H1 (cell line): ENCODE data around the gene PDIA3. TPM values are rescaled to one million over a fixed set of nuclear protein-coding genes. Genes with fewer than 3 reads are reported as not detected.
"Not testable (repeated sequence)": the region's sequence is repeated elsewhere in the genome, so short reads cannot be mapped to it uniquely, and the experiment has no call there.

Experiments used
- CTCF ChIA-PET: fragments of 300-600 bp; sonication (Branson Sonifier 250); formaldehyde crosslinking; loops from one replicate; lab custom pipeline; 2021; ENCODE audit not compliant: partially characterized antibody; lab: Charles Lee
- POLR2A ChIA-PET: fragments of 300-600 bp; sonication (Branson Sonifier 250); formaldehyde crosslinking; loops from one replicate; lab custom pipeline; 2021; ENCODE audit warnings: inconsistent platforms; ENCODE audit not compliant: partially characterized antibody; lab: Charles Lee
- DNase-seq, 2 experiments: peaks; one replicate each; pipeline versions ENCODE4 v3.0.0 to v3.0.0-alpha.2; 2010 to 2022; ENCODE audit warnings: low spot score in 2 of 2, low read depth in 1 of 2, mixed read lengths in 1 of 2
- FAIRE-seq: peaks from 2 replicates; lab custom pipeline; 2011; peaks lifted over from hg19 to GRCh38; lab: Jason Lieb, UNC
- H2AFZ ChIP-seq: 2 replicates; pipeline ENCODE4 v1.8.1; 2012; ENCODE audit warnings: low read length, inconsistent platforms
- H2AK5ac ChIP-seq: 2 replicates; pipeline ENCODE4 v1.6.1; 2013; ENCODE audit warnings: low read depth, low read length
- H2BK120ac ChIP-seq: replicated peaks from 2 replicates; pipeline ENCODE3; 2013; ENCODE audit warnings: low read depth, low read length, inconsistent platforms
- H2BK12ac ChIP-seq: 2 replicates; pipeline ENCODE4 v1.6.1; 2013; ENCODE audit warnings: low read depth, low read length
- H2BK15ac ChIP-seq: 2 replicates; pipeline ENCODE4 v1.6.1; 2013; ENCODE audit warnings: low read length
- H2BK20ac ChIP-seq: 2 replicates; pipeline ENCODE4 v1.6.1; 2013; ENCODE audit warnings: low read length
- H2BK5ac ChIP-seq: 2 replicates; pipeline ENCODE4 v1.6.1; 2013; ENCODE audit warnings: low read depth, low read length
- H3K14ac ChIP-seq: 2 replicates; pipeline ENCODE4 v1.6.1; 2013; ENCODE audit warnings: inconsistent platforms; ENCODE audit not compliant: insufficient read length
- H3K18ac ChIP-seq: 2 replicates; pipeline ENCODE4 v1.6.1; 2013; ENCODE audit warnings: low read length; ENCODE audit errors: extremely low read depth
- H3K23ac ChIP-seq: 2 replicates; pipeline ENCODE4 v1.6.1; 2013; ENCODE audit warnings: inconsistent platforms; ENCODE audit not compliant: insufficient read length
- H3K23me2 ChIP-seq: 2 replicates; pipeline ENCODE4 v1.6.1; 2013; ENCODE audit warnings: low read depth, low read length
- H3K27ac ChIP-seq: 2 replicates; pipeline ENCODE4 v1.6.1; 2011; ENCODE audit warnings: low read depth, low read length, inconsistent platforms
- H3K27me3 ChIP-seq, 4 experiments: replicated peaks in 1 of 4; 1 replicate in 1 of 4; 2 replicates in 3 of 4; pipeline versions ENCODE4 v1.6.1 to v1.8.1; 2011 to 2013; ENCODE audit warnings: low read length in 3 of 4, mild to moderate bottlenecking in 3 of 4, inconsistent platforms in 2 of 4, mixed read lengths in 2 of 4, moderate library complexity in 1 of 4; ENCODE audit not compliant: control insufficient read depth in 3 of 4, insufficient read depth in 3 of 4; ENCODE audit errors: extremely low read depth in 1 of 4
- H3K36me3 ChIP-seq, 4 experiments: 2 replicates each; pipeline versions ENCODE4 v1.6.1 to v1.8.1; 2011 to 2013; ENCODE audit warnings: mild to moderate bottlenecking in 4 of 4, low read length in 3 of 4, moderate library complexity in 2 of 4, control low read depth in 1 of 4, inconsistent platforms in 1 of 4; ENCODE audit not compliant: insufficient read depth in 4 of 4, control insufficient read depth in 2 of 4
- H3K4ac ChIP-seq: replicated peaks from 2 replicates; pipeline ENCODE3; 2013; ENCODE audit warnings: low read length, low read depth, mixed read lengths, inconsistent platforms; ENCODE audit not compliant: insufficient read length
- H3K4me1 ChIP-seq, 4 experiments: replicated peaks in 1 of 4; 1 replicate in 1 of 4; 2 replicates in 3 of 4; pipeline versions ENCODE4 v1.6.1 to v1.8.1; 2011 to 2013; ENCODE audit warnings: low read length in 3 of 4, inconsistent platforms in 2 of 4, mixed read lengths in 1 of 4; ENCODE audit not compliant: insufficient read depth in 4 of 4, control insufficient read depth in 3 of 4
- H3K4me2 ChIP-seq, 2 experiments: 2 replicates each; pipeline versions ENCODE4 v1.6.1 to v1.8.1; 2011 to 2013; ENCODE audit warnings: low read depth in 2 of 2, low read length in 2 of 2, control low read depth in 1 of 2, inconsistent platforms in 1 of 2, mild to moderate bottlenecking in 1 of 2; ENCODE audit not compliant: insufficient read depth in 1 of 2
- H3K4me3 ChIP-seq, 4 experiments: fragments of 200-600, 300-600 bp in 1 of 4; sonication (generic), shearing (Covaris generic), sonication (Bioruptor Twin) in 1 of 4; 2 replicates each; pipeline versions ENCODE4 v1.5.1 to v1.8.1; 2011 to 2016; ENCODE audit warnings: low read length in 4 of 4, low read depth in 3 of 4, control low read depth in 2 of 4, inconsistent platforms in 2 of 4, mild to moderate bottlenecking in 2 of 4, mixed read lengths in 1 of 4, moderate library complexity in 1 of 4; ENCODE audit not compliant: insufficient read depth in 2 of 4; ENCODE audit errors: extremely low read depth in 1 of 4
- H3K56ac ChIP-seq: replicated peaks from 2 replicates; pipeline ENCODE3; 2013; ENCODE audit warnings: low read depth, mild to moderate bottlenecking, mixed read lengths, low read length, inconsistent platforms; ENCODE audit not compliant: insufficient read length
- H3K79me1 ChIP-seq: 2 replicates; pipeline ENCODE4 v1.6.1; 2013; ENCODE audit warnings: low read depth, low read length, control low read depth
- H3K79me2 ChIP-seq, 2 experiments: 2 replicates each; pipeline versions ENCODE4 v1.6.1 to v1.8.1; 2012 to 2013; ENCODE audit warnings: low read length in 2 of 2, mild to moderate bottlenecking in 2 of 2, inconsistent platforms in 1 of 2; ENCODE audit not compliant: insufficient read depth in 2 of 2, control insufficient read depth in 1 of 2
- H3K9ac ChIP-seq, 4 experiments: replicated peaks in 1 of 4; 1 replicate in 1 of 4; 2 replicates in 3 of 4; pipeline versions ENCODE4 v1.6.1 to v1.8.1; 2011 to 2013; ENCODE audit warnings: low read depth in 3 of 4, low read length in 3 of 4, control low read depth in 2 of 4, mild to moderate bottlenecking in 2 of 4, moderate library complexity in 2 of 4, inconsistent platforms in 1 of 4; ENCODE audit errors: extremely low read depth in 1 of 4
- H3K9me3 ChIP-seq, 2 experiments: 2 replicates each; pipeline versions ENCODE4 v1.6.1 to v1.8.1; 2012 to 2013; ENCODE audit warnings: mild to moderate bottlenecking in 2 of 2, moderate library complexity in 2 of 2, control low read depth in 1 of 2, inconsistent platforms in 1 of 2, low read depth in 1 of 2, low read length in 1 of 2, mixed read lengths in 1 of 2; ENCODE audit not compliant: insufficient read depth in 2 of 2
- H4K20me1 ChIP-seq, 2 experiments: replicated peaks in 1 of 2; 2 replicates each; pipeline versions ENCODE3 to v1.8.1; 2011 to 2013; ENCODE audit warnings: inconsistent platforms in 2 of 2, low read length in 2 of 2, mild to moderate bottlenecking in 1 of 2; ENCODE audit not compliant: insufficient read depth in 2 of 2, control insufficient read depth in 1 of 2
- H4K5ac ChIP-seq: 2 replicates; pipeline ENCODE4 v1.6.1; 2013; ENCODE audit warnings: low read length, low read depth, mixed read lengths, inconsistent platforms; ENCODE audit not compliant: insufficient read length
- H4K8ac ChIP-seq: 2 replicates; pipeline ENCODE4 v1.8.0; 2013; ENCODE audit warnings: mild to moderate bottlenecking, moderate library complexity, low read length, inconsistent platforms; ENCODE audit not compliant: insufficient read depth; ENCODE audit errors: extremely low read depth
- H4K91ac ChIP-seq: replicated peaks from 2 replicates; pipeline ENCODE3; 2013; ENCODE audit warnings: low read length, mixed read lengths, inconsistent platforms; ENCODE audit not compliant: insufficient read length
- POLR2AphosphoS5 ChIP-seq: IDR thresholded peaks from 2 replicates; pipeline ENCODE4 v1.6.1; 2011; ENCODE audit warnings: low read depth, low read length
- SIN3A ChIP-seq, 2 experiments: IDR thresholded peaks in 1 of 2; conservative IDR thresholded peaks in 1 of 2; 2 replicates each; pipeline ENCODE4 v1.6.1; 2011 to 2012; ENCODE audit warnings: low read length in 2 of 2, improper control_type of control experiment in 1 of 2, low read depth in 1 of 2, mild to moderate bottlenecking in 1 of 2
- TAF1 ChIP-seq: IDR thresholded peaks from 2 replicates; pipeline ENCODE4 v1.6.1; 2011; ENCODE audit warnings: mild to moderate bottlenecking, low read depth, low read length
- WGBS, 2 experiments: shearing (Covaris generic) in 1 of 2; methylation state at CpG; one replicate each; pipeline versions ENCODE4 v1.1.6 to v1.1.7; 2013 to 2015; ENCODE audit warnings: low lambda C conversion rate in 2 of 2, mixed read lengths in 2 of 2, inconsistent platforms in 1 of 2, low coverage in 1 of 2, missing lambda C conversion rate in 1 of 2; ENCODE audit not compliant: insufficient replicate concordance in 2 of 2, insufficient coverage in 1 of 2, insufficient read length in 1 of 2; ENCODE audit errors: extremely low coverage in 1 of 2, missing lambda C conversion rate in 1 of 2; 5-methylcytosine and 5-hydroxymethylcytosine counted together
- long read RNA-seq, 2 experiments: library from RNA in 1 of 2; library from capped mRNA in 1 of 2; stranded (forward); transcript quantifications; one replicate each; pipeline ENCODE4 v2.0.0, GENCODE V29; 2021; ENCODE audit warnings: inconsistent platforms in 1 of 2
- polyA minus RNA-seq, 3 experiments: library from RNA; depleted of rRNA, polyadenylated mRNA; stranded (reverse); fragments of >200 nt; gene quantifications; 1 replicate in 2 of 3; 2 replicates in 1 of 3; pipeline ENCODE4 v1.2.3, GENCODE V29; 2011
- polyA plus RNA-seq, 7 experiments: library from polyadenylated mRNA; depleted of rRNA in 3 of 7; stranded (reverse) in 5 of 7; unstranded in 2 of 7; fragments of >200 nt in 5 of 7; fragments of 200-250 nt in 2 of 7; gene quantifications; 1 replicate in 5 of 7; 2 replicates in 1 of 7; 4 replicates in 1 of 7; pipeline versions ENCODE4 v1.2.1 to v1.2.3, GENCODE V29; 2011 to 2013; ENCODE audit warnings: missing spikeins in 2 of 7, mixed read lengths in 2 of 7
- total RNA-seq: library from RNA; stranded (reverse); fragmentation: NEBNext Ultra II Directional; extraction: Animal tissue kit (Norgen Biotek cat#: 25700); gene quantifications from 2 replicates; pipeline ENCODE4 v1.2.1, GENCODE V29; 2021
- TF ChIP-seq, protein P1 (sequence below), 3 experiments: IDR thresholded peaks; 1 replicate in 2 of 3; 2 replicates in 1 of 3; pipeline versions ENCODE4 v1.5.1 to v1.6.1; 2011; ENCODE audit warnings: low read length in 3 of 3, mild to moderate bottlenecking in 3 of 3, inconsistent platforms in 2 of 3, low read depth in 1 of 3, moderate library complexity in 1 of 3; ENCODE audit not compliant: insufficient read depth in 1 of 3; ENCODE audit errors: control extremely low read depth in 1 of 3
- TF ChIP-seq, protein P2 (sequence below): IDR thresholded peaks from 2 replicates; pipeline ENCODE4 v1.6.1; 2012; ENCODE audit warnings: inconsistent platforms

The PDIA3 gene
- 653 and 655 TPM in 2 replicates for total RNA-seq
- 70.8 and 90.4 TPM in 2 replicates for polyA plus RNA-seq (2011; rRNA removed)
- 121 TPM for polyA plus RNA-seq (2011; cell fraction: cytosol; rRNA removed)
- polyA plus RNA-seq (2011; cell fraction: nucleus; rRNA removed), result 1,003 TPM
- polyA plus RNA-seq (2012, experiment 1 of 2), result 447 to 565 TPM (median 501 TPM) in 4 replicates
- 101 TPM for polyA plus RNA-seq (2012, experiment 2 of 2)
- 710 TPM for polyA plus RNA-seq (2013, experiment 1 of 2)
- polyA plus RNA-seq (2013, experiment 2 of 2), result 740 TPM
- 32.6 and 46.8 TPM in 2 replicates for polyA minus RNA-seq (2011; rRNA and poly(A)+ RNA removed)
- polyA minus RNA-seq (2011; cell fraction: cytosol; rRNA and poly(A)+ RNA removed), result 236 TPM
- 109 TPM for polyA minus RNA-seq (2011; cell fraction: nucleus; rRNA and poly(A)+ RNA removed)
- long read RNA-seq, experiment 1, transcript PDIA3-201 (13 exons, 3,727 nt), result major isoform, 179 of 828 reads
- long read RNA-seq, experiment 1, transcript PDIA3-206 (2 exons, 739 nt), result minor isoform, 8 of 828 reads
- long read RNA-seq, experiment 1, partial matches to known transcripts, result 568 of 828 reads
- long read RNA-seq, experiment 1, other reads (novel, unspliced or antisense), result 73 of 828 reads
- long read RNA-seq, experiment 2, transcript PDIA3-201 (13 exons, 3,727 nt), result major isoform, 5 of 57 reads
- long read RNA-seq, experiment 2, partial matches to known transcripts, result 44 of 57 reads
- long read RNA-seq, experiment 2, other reads (novel, unspliced or antisense), result 8 of 57 reads

DNA sequence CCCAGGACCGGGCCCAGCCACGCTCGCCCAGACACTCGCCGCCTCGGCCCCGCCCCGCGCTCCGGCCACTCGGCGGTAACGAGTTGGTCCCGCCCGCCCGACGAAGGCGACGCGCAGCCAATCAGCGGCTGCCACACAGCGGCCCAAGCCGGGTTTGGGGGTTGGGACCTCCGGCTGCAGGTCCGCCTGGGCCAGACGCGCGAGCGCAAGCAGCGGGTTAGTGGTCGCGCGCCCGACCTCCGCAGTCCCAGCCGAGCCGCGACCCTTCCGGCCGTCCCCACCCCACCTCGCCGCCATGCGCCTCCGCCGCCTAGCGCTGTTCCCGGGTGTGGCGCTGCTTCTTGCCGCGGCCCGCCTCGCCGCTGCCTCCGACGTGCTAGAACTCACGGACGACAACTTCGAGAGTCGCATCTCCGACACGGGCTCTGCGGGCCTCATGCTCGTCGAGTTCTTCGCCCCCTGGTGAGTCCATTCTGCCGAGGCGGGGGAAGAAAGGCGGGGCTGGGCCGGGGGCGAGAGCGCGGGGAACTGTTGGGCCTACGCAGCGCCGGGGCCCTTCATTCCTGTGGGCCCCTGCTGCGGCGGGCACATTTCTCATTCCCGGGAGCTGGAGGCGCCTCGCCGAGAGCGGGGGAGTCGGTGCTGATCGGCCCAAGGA, at the start of gene PDIA3:
PDIA3 (plus strand) TSS at position 194 of the 658 bp plus-strand sequence; CDS start at position 296, 102 bp downstream.
- not testable (repeated sequence) for H3K4me1 ChIP-seq, H3K36me3 ChIP-seq, H3K9me3 ChIP-seq, H3K14ac ChIP-seq, H4K91ac ChIP-seq, H4K20me1 ChIP-seq, H2AK5ac ChIP-seq, H3K79me1 ChIP-seq, H2AFZ ChIP-seq, H3K23me2 ChIP-seq, H3K18ac ChIP-seq, H2BK120ac ChIP-seq, H3K23ac ChIP-seq, H2BK20ac ChIP-seq, FAIRE-seq, H3K4ac ChIP-seq, H3K27me3 ChIP-seq, H2BK15ac ChIP-seq
- Histone ChIP-seq H2BK5ac (peak within 1 kb of the TSS; percentile 93), H3K4me3 (peak within 1 kb of the TSS; percentile 81 to 92 (median 88)), H3K79me2 (peaks cover 6 to 47% of the 10 kb centered on the region in 2 experiments), H3K9ac (peak within 1 kb of the TSS; percentile 83 to 95 (median 90)), H4K5ac (peak within 1 kb of the TSS; percentile 90), H4K8ac (peak within 1 kb of the TSS; percentile 95; the same call in 1 of the 2 replicates), H3K27ac (peak within 1 kb of the TSS; percentile 94), H2BK12ac (peak within 1 kb of the TSS; percentile 50; the same call in 1 of the 2 replicates), H3K4me2 (peak within 1 kb of the TSS; percentile 61 to 73), H3K56ac (peak within 1 kb of the TSS; percentile 77)
- CTCF ChIA-PET, result interaction anchor here (0.5 kb wide), 1 partner anchor 9 kb away, joined by 3 read pairs; no protein-coding TSS in a partner anchor
- DNase-seq, result peak; percentile 88 to 97
- POLR2A ChIA-PET, result interaction anchor here (0.9 to 2.1 kb wide), 8 partner anchors 9 to 77 kb away, joined by 4 to 8 read pairs (median 5); partner anchors contain the start of genes HYPK and SERINC4
- WGBS, 2 experiments, result 1% methylated on average over 23 of the region's 84 CpGs; no CpG with 5 or more reads in 1 of the 2 experiments
- TF ChIP-seq TAF1, result peak; percentile 96
- TF ChIP-seq SIN3A (conservative IDR thresholded peaks at IDR 0.05 in 1 of 2, IDR thresholded peaks at IDR 0.05 in 1 of 2; ENCODE audit: low read depth in 1 of 2, low read length in 2 of 2), result 0 out of 4 replicates have a peak, but pooled peaks of 1 of the 2 experiments have one; percentile 40
- TF ChIP-seq POLR2AphosphoS5, result peak; percentile 93
- TF ChIP-seq, protein P1, sequence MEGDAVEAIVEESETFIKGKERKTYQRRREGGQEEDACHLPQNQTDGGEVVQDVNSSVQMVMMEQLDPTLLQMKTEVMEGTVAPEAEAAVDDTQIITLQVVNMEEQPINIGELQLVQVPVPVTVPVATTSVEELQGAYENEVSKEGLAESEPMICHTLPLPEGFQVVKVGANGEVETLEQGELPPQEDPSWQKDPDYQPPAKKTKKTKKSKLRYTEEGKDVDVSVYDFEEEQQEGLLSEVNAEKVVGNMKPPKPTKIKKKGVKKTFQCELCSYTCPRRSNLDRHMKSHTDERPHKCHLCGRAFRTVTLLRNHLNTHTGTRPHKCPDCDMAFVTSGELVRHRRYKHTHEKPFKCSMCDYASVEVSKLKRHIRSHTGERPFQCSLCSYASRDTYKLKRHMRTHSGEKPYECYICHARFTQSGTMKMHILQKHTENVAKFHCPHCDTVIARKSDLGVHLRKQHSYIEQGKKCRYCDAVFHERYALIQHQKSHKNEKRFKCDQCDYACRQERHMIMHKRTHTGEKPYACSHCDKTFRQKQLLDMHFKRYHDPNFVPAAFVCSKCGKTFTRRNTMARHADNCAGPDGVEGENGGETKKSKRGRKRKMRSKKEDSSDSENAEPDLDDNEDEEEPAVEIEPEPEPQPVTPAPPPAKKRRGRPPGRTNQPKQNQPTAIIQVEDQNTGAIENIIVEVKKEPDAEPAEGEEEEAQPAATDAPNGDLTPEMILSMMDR (IDR thresholded peaks at IDR 0.05; ENCODE audit: control extremely low read depth in 1 of 3, insufficient read depth in 1 of 3, low read depth in 1 of 3, low read length in 3 of 3), result peak in 1 of 3 experiments; percentile 3; a peak in 2 of 4 replicates
- TF ChIP-seq, protein P2, sequence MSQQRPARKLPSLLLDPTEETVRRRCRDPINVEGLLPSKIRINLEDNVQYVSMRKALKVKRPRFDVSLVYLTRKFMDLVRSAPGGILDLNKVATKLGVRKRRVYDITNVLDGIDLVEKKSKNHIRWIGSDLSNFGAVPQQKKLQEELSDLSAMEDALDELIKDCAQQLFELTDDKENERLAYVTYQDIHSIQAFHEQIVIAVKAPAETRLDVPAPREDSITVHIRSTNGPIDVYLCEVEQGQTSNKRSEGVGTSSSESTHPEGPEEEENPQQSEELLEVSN, result peak; percentile 72
